GM20431 (cell line): ENCODE results near the gene RBM5.

Source experiments
- in situ Hi-C: fragments of 300-500 bp; cut with MseI, MboI; formaldehyde crosslinking; loops from one replicate; pipeline ENCODE4 v1.15.0; 2020; ENCODE audit warnings: low sequenced_read_pairs; ENCODE audit not compliant: unreplicated experiment

The RBM5 gene

GRCh38 chr3:50137531-50137930, 48.8 kb downstream of the RBM5 start:
- in situ Hi-C loops: no loop called here

- in situ Hi-C loops: no loop called here
These were observed 49.8 kb downstream of the RBM5 start for GRCh38 chr3:50138266-50139200.

GRCh38 chr3:50139308-50139707, 50.6 kb downstream of the RBM5 start:
- in situ Hi-C loops: no loop called here

- in situ Hi-C loops: no loop called here
These were observed 51.2 kb downstream of the RBM5 start for GRCh38 chr3:50139718-50140423.

- in situ Hi-C loops: no loop called here
These were observed 52.3 kb downstream of the RBM5 start for GRCh38 chr3:50140990-50141389.

- in situ Hi-C loops: no loop called here
These were observed 57.7 kb downstream of the RBM5 start for GRCh38 chr3:50146316-50146901.

- in situ Hi-C loops: no loop called here
These were observed 58.3 kb downstream of the RBM5 start for GRCh38 chr3:50147016-50147415.

GRCh38 chr3:50147447-50147846, 58.7 kb downstream of the RBM5 start:
- in situ Hi-C loops: no loop called here

GRCh38 chr3:50147861-50148260, 59.1 kb downstream of the RBM5 start:
- in situ Hi-C loops: no loop called here

- in situ Hi-C loops: no loop called here
These were observed 61.7 kb downstream of the RBM5 start for GRCh38 chr3:50150404-50150750.

GRCh38 chr3:50150863-50151686, 62.4 kb downstream of the RBM5 start:
- in situ Hi-C loops: no loop called here

- in situ Hi-C loops: no loop called here
These were observed 63.0 kb downstream of the RBM5 start for GRCh38 chr3:50151728-50152127.

- in situ Hi-C loops: no loop called here
These were observed 65.2 kb downstream of the RBM5 start for GRCh38 chr3:50153782-50154475.

- in situ Hi-C loops: no loop called here
These were observed 65.7 kb downstream of the RBM5 start for GRCh38 chr3:50154476-50154839.

GRCh38 chr3:50154840-50155490, 66.2 kb downstream of the RBM5 start, which contains the start of gene SEMA3F:
TSS of gene SEMA3F (plus strand) at chr3:50155324. CDS start at chr3:50159623, 4,299 bp downstream.
- in situ Hi-C loops: no loop called here

GRCh38 chr3:50155491-50155878, 66.8 kb downstream of the RBM5 start:
- in situ Hi-C loops: no loop called here

GRCh38 chr3:50155891-50156290, 67.2 kb downstream of the RBM5 start:
- in situ Hi-C loops: no loop called here

- in situ Hi-C loops: no loop called here
These were observed 68.1 kb downstream of the RBM5 start for GRCh38 chr3:50156549-50157493.
